NCI-H2227 (cell line): ENCODE results near the gene NPAS3.
A peak's percentile ranks its signal among the peaks of the same experiment; 100 is the strongest.

Experiments
- DNase-seq: peaks from one replicate; lab custom pipeline; 2025; ENCODE audit not compliant: unreplicated experiment; lab: John Stamatoyannopoulos, UW

Gene NPAS3

DNA sequence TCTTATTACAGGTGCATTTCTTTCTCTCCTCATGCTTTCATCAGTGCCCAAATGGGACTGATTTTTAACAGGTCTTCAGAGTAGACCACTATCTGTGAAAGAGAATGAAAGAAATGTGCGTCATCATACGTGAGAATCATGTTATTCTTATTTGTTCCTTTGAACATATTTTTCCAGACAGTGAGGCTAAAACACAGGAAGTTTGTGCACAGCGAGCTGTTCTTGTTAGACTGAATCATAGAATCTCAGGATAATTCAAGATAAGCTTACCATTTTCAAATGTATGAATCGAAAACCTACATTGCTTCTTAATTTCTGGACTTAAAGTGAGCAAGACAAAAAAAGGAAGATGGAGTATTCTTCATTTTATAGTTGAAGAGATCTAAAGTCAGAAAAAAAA is 629.1 kb downstream of the NPAS3 start:
- DNase-seq, result no peak

DNA sequence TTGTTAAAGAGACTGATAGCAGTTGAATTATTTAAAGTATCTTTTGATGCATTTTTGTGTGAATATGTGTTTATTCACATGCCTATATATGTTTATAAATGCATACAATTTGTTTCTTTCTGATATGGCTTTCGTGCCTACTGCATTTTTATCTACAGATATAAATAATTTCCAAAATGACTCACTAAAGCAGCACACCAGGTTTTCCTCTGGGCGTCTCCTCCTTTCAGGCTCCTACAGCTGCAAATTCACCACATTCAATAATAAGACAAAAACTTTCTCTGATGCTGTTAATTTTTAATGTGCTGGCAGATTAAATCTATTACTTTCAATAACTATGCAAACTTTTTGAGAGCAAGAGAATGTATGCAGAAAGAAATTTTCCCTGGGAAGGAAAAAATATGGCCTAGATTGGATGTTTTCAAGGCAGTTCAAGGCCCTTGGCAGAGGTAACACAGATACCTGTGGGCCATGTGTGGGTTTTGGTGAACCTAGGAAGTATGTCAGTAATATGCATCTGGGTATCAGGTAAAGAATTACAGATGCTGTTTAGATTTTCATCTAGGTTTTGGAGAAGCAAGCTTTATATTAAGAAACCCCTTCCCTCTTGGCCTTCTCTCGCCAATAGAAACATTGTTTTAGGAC is 630.4 kb downstream of the NPAS3 start:
- no peak for DNase-seq

DNA sequence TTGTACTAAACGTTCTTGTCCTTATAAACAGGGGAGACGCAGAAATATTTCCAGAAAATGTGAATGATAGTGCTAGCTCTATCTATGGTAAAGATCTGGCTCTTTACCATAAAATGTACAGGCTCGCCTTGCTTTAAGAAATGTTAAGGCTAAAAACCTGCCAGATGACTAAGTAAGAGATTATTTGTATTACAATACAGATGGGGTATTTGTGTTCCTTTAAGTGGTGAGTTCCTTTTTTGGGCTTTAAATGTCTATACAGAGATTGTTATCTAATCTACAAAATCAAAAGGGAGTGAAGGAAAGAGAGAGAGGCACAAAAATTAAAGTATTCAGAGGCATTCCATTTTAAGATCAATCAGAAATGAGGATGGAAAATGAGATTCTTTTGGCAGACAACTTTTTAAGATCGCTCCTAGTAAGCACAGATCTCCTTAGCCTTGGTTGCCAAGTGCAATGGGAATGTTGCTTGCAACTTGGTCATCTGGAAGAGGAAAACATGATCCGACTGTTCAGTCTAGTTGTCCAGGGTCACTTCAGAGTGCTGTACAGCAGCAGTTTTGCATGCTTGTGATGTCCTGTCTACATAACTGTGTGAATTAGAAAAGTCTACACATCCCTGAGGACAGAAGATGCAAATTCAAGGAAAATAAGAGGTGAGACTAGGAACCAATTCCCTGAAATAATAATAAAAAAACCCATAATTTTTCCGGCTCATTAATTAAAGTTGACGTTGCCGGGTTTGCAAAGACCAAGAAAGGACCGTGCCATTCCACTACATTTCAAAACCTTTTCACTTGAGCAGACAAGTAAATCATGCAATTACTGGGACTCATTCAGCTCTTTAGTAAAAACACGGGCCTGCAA is 631.4 kb downstream of the NPAS3 start:
- no peak for DNase-seq

DNA sequence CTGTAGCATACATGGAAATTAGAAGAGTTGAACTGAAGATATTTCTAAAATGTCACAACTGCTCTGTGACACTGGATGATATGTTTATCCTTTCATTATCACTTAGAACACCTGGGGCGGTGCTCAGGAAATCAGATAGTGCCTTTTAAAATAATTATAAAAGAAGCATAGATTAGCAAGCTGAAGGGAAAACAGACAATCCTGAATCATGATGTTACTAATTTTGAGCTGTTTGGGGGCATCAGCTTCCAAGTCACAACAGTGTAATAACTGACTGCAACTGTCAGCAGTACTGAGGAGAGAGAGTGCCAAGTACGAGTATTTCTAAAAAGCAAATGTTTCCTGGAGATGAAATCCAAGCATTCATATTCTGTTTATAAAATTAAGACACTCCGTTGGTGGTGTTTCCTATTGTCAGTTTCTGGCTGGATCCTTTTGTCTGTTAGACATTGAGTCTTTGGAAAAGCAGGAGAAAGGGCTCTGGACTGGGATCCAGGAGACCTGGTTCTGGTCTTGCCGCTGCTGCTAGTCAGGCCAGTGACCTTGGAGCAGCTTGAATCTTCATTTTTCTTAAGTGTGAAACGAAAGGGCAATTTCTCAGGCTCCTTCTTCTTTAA is 632.1 kb downstream of the NPAS3 start:
- no peak for DNase-seq

DNA sequence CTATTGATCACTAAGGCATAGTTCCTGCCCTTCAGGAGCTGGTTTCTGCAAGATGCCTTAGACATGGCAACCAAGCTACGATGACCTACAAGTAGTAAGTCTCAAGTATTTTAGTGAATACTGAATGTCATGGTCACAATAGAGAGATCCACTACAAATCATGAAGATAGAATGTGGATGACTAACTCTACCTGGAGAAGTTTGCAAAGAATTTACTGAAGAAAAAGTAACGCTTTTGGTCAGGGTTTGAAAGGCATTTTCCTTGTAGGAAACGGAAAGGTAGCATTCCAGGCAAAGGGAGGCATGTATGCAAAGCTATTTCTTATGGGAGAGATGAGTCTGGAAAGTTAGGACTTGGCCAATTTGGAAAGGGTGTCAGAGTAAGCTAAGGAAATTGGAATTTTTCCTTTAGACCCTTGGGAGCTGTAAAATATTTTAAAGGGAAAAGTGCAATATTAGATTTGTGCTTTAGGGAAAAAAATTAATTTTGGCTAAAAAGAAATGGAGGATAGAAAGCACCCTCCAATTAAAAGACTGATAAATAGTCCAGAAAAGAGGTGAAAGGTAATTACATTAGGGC is 634.7 kb downstream of the NPAS3 start:
- no peak for DNase-seq

DNA sequence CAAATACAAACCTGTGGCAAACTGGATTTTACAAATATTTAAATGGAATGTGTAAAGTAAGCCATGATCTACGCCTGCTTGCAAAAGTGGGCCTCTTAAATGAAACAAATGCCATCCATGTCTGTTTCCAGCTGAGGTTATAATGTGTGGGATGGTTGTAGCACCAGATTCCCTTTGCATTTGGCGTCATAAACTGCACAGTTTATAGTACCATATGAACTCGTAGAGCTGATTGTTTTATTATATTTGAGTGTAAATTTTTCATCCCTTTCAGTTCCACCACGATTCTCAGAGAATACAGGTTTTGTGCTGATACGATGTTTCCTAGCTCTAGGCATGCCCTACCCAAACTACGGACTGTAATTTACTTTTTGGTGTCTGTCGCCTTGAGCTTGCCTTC is 637.3 kb downstream of the NPAS3 start:
- DNase-seq, result no peak

DNA sequence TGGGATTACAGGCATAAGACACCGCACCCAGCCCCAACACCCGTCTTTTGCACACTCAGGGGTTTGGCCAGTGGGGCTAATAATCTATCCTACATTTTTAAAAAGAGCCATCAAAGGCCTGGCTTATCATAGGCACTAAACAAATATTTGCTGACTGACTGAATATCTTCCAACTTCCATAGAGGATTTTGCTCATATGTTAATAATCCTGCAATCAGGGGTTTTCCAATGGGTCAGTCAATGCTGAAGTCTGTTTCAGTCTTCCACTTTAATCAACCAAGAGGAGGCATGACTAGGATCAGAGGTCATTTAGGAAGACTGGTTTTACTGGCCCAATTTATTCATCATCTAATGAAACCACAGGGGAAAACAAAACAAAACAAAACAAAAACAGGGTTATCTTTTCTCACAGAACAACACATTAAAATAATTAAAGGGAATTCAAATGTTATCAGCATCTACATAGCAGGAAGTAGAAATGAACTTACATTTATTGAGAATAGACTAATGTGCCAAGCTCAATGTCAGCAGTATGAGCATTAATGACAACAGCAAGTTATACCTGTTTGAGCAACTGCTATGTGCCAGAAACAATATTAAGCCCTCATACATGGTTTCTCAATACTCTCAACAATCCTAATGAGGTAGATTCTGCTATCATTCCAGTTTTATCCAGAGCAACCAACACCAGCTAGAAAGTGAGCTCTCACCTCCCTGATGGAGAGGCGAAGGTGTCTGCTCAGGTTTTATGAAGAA is 640.0 kb downstream of the NPAS3 start:
- DNase-seq, result no peak

DNA sequence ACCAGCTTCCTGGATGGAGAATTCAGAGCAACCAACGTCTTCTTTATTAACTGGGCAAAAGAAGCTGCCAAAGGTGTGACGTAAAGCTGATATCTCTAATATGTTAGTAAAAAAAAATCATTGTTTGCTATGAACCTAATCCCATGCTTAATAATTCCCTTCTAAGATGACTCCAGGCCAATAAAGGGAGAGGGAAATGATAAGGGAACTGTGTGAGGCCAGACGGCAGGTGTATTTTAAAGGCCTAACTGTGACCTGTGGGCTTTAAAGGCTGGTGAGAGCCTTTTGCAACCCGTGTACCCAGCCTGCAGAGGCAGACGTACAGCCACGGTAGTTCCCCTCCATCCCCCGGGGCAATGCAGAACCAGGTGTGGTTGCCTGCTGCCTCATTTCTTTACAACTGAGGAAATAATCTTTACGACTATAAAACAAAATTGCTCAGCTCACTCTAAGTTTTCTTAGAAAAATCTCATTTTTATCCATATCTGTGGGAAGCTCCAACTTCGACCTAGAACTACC is 641.6 kb downstream of the NPAS3 start:
- DNase-seq, result no peak

DNA sequence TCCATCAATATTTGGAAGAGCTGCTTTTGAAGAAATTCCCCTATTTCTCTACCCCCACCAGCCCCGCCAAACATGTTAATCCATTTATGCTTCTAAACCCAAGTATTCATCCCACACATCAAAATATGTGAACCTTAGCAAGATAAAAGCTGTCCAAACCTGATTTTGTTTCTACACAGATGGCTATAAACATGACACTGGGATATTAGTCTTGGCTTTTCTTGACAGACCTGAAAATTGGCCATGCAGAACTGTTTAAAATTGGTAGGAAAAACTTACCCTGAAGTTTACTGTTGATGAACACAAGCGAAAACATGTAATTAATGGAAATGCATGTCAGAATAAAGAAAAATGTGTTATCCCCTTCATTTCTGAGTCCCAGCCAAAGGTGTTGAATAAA is 642.2 kb downstream of the NPAS3 start:
- DNase-seq, result no peak

DNA sequence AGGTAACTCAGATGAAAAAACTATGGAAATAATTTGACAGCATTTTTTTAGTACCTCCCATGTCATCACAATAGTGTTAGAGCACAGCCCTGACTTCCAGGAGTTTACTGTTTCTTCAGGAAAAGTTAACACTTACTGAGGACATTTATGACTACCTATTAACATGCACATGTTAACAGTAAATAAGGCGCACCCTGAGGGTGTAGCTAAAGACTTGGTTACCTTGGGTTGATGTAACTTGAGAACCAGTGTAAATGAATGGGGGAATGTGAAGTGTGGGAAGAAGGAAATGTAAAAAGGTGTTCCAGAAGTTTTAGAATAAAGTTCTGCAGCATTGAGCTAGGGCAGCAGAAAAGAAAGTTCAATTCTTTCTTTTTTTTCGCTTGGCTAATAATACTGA is 646.0 kb downstream of the NPAS3 start:
- no peak for DNase-seq

DNA sequence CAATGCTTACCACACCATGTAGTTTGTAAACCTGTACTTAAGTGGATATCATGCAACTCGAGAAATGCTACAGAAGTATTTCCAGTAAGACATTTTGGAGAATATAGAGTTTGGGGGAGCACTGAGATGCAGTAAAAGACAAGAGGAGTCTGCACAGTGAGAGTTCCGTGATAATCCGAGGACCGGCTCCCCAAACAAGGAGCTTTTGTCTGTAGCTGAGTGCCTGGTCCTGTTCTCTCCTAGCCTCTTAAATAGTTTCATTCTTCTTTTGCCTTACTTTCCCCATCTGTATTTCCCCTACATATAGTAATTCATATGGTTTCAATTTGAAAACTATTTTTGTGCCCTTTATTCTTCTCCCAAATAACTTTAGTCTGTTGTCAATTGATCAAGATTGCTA is 648.1 kb downstream of the NPAS3 start:
- DNase-seq, result no peak

DNA sequence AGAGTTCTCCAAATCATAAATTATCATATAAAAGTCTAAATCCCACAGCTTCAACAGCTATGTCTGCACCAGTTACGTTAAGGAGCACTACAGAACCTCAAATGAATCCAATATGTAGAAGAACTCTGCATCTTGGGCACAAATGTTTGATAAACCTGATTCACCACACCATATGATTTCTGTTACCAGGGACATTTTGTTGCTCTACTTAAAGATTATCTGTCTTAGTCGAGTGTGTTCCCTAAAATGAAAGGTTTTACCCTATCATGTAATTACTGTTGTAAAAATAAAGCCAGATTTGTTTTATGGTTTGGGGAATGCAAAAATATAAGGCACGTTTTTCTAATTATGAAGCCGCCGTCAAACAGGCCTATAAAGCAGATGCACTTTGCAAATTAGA is 649.1 kb downstream of the NPAS3 start:
- DNase-seq, result no peak

DNA sequence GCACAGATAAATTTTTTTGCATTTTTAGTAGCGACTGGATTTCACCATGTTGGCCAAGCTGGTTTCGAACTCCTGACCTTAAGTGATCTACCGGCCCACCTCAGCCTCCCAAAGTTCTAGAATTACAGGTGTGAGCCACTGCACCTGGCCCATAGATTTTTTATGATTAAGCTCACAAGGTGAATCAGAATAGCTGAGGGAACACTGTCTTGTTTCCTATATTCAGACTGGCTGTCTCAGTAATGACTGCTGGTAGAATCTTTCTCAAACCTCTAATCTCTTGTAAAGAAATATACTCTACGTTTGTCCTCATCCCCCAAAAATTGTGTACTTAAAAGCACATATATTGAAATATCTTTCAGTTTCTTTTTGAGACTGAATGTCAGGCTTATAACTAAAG is 650.1 kb downstream of the NPAS3 start:
- DNase-seq, result no peak

DNA sequence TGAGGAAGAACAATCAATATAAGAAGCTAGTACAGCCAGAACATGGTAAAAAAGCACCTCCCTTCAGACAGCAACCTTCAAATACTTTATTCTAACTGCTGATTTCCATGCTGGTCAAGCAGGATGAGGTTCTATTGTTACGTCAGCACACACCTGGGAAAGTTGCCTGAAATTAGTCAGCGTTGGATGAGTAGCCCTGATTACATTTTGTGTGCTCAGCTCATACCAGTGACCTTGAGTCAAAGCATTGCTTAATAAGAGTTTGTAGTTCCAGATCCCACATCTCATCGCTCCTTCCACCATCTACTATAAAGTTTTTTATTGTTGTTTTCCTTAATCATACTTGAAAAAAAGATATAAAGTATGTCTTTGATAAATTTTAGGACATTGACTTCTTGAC is 650.7 kb downstream of the NPAS3 start:
- no peak for DNase-seq

DNA sequence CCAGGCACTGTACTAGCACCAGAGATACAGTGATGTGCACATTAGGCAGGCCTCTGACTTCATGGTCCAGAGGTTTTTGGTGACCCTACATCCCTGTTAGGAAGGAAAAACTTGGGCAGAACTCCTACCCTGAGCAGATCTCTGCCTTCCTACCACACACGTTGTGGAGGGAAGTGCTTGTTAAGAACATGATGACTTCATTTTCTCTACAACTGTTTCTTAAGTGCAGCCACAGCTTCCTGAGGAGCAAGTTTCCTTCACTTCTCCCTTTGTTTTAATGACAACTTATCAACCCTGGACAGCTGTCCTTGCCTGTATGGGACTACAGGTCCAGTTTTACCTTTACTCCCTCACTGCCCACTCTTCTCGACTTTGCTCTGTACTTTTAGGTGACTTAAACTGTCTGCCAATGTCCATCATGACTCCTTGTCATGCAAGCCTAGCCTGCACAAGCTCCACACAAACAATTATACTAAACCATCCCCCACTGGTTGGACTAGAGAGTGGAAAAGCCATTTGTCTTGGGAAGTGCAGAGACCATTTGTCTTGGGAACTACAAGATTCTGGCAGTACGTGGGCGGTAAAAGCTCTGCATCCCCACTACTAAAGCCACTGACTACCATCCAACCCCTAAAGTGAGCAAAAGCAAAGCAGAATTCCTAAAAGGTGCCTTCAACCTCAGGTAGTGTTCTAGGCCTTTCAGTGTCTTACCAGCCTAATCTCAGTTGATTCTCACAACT is 652.4 kb downstream of the NPAS3 start:
- DNase-seq, result no peak

DNA sequence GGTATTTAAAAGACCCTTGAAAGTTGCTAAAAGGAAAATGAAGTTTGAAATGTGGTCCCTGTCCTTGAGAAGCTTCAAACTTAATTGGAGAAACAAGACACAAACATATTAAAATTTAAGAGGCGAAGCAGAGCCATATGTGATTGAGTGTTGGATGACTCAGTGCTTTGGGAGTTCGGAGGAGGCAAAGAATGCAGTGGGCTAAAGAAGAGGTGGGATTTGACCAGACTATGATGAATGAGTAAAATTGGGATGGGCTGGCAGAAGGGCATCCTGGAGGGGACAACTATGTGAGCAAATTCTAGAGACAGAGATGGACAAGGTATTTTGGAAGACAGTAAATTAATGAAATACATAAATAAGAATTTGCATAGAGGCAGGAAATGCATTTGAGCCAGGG is 653.6 kb downstream of the NPAS3 start:
- DNase-seq, result no peak

DNA sequence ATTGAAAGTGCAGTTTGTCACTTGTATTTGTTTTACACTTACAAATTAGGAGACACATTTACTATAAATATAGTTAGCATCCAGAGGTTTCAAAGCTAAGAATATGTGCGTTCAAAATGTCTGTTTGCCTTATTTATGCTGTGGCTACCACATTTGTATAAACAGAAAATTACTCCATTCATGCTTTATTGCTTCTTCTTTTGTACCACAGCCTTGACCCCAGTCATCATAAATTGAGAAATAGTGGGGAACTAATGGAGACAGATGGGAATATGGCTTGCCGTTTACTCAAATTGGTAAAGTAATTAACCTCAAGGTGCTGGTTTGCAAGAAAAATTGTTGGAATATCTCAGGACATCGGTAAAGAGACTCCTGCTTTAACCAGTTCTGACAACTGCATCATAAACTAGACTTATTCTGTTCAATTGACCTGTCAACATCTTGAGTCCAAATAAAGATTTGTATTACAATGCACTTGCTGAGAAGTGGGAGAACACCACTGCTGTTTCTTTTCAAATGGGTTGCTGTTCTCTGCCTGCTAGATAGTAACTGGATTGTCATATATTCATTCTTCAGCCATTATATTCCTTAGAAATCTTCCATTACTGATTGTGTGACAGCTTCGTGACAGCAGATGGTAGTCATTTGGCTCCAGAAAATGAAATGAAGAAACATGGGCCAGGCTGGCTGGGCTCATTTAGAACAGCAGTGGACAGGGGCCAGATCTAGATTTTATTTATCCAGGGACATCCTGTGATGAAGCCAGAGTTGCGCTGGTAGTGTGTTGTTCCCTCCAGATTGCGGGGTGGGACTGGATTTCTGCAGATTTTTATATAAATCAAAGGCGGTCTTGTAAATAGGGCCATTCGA is 657.8 kb downstream of the NPAS3 start:
- DNase-seq, result peak; percentile 8

DNA sequence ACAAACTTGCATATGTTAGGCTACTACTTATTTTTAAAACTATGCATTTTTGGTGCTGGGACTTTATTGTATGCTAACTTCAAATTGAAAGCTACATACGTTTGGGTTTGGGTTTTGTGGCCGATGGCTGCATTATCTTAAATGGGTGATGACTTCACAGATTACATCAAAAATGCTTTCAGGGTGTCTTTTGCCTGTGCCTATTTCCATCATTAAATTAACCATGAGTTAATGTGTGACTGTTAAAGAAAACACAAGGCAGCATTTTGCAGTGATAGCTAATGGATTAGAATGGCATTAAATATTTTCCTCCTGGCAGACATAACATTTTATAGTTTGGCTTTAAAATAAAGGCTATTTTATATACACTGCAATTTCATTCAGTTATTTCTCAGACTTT is 659.9 kb downstream of the NPAS3 start:
- DNase-seq, result no peak

DNA sequence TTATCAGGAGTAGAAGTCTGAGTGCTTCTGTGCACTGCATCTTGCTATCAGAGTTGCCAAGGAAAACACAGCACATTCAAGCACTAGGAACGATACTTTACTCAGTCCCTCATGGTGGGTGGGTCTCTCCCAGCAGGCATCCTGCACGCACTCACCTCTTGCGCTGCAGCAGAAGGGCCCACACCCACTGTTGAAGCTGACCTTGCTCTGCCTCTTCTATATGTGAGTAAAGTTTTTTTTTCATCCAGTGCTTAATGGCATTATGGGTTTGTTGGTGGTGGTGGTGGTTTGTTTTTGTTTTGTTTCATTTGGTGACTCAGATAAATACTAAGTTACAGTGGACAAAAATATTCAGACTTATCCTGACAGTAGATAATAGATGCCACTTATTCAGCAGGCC is 663.7 kb downstream of the NPAS3 start:
- DNase-seq, result peak; percentile 2
